ENCODE data around the gene KRTAP9-3. TPM values are rescaled to one million over a fixed set of nuclear protein-coding genes. Genes with fewer than 3 reads are reported as not detected.
"Not testable (repeated sequence)": the region's sequence is repeated elsewhere in the genome, so short reads cannot be mapped to it uniquely, and the experiment has no call there.

KRTAP9-3 gene
- total and polyA plus RNA-seq, 2 of the 8 experiments (the other 6 are each of a cell fraction or from before 2014, with no cell fraction given): not detected

DNA sequence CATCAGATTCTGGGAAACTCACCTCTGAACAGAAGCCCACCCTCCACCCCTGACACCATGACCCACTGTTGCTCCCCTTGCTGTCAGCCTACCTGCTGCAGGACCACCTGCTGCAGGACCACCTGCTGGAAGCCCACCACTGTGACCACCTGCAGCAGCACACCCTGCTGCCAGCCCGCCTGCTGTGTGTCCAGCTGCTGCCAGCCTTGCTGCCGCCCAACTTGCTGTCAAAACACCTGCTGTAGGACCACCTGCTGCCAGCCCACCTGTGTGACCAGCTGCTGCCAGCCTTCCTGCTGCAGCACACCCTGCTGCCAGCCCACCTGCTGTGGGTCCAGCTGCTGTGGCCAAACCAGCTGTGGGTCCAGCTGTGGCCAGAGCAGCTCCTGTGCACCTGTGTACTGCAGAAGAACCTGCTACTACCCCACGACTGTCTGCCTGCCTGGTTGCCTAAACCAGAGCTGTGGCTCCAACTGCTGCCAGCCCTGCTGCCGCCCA is 5.6 kb upstream of the KRTAP9-3 start, which contains the start of gene KRTAP9-2:
Gene KRTAP9-2 (plus strand): TSS at position 51 of the 498 bp plus-strand sequence. CDS start 7 bp downstream, at position 58.
- not testable (repeated sequence) for H3K4me2 ChIP-seq (ENCODE audit: insufficient read depth in 1 of 2, low read depth in 2 of 2, low read length in 2 of 2)

More for the DNA sequence above, 5.6 kb upstream of the KRTAP9-3 start, which contains the start of gene KRTAP9-2:
- FAIRE-seq; H4K8ac ChIP-seq (ENCODE audit: extremely low read depth, insufficient read depth, low read length); H2BK20ac ChIP-seq (ENCODE audit: low read length); H2BK5ac ChIP-seq (ENCODE audit: low read depth, low read length); H3K14ac ChIP-seq (ENCODE audit: insufficient read length); H3K27ac ChIP-seq (ENCODE audit: low read depth, low read length); H2BK12ac ChIP-seq (ENCODE audit: low read depth, low read length); H4K91ac ChIP-seq (replicated peaks; ENCODE audit: insufficient read length, low read length); CTCF ChIA-PET (ENCODE audit: partially characterized antibody); H3K4me1 ChIP-seq (replicated peaks in 1 of 4; ENCODE audit: control insufficient read depth in 3 of 4, insufficient read depth in 4 of 4, low read length in 3 of 4); H2AK5ac ChIP-seq (ENCODE audit: low read depth, low read length); H3K18ac ChIP-seq (ENCODE audit: extremely low read depth, low read length); H3K79me1 ChIP-seq (ENCODE audit: low read depth, low read length); H4K20me1 ChIP-seq (replicated peaks in 1 of 2; ENCODE audit: control insufficient read depth in 1 of 2, insufficient read depth in 2 of 2, low read length in 2 of 2); H3K56ac ChIP-seq (replicated peaks; ENCODE audit: insufficient read length, low read depth, low read length); H4K5ac ChIP-seq (ENCODE audit: insufficient read length, low read depth, low read length); H3K79me2 ChIP-seq (ENCODE audit: control insufficient read depth in 1 of 2, insufficient read depth in 2 of 2, low read length in 2 of 2); H3K27me3 ChIP-seq (replicated peaks in 1 of 4; ENCODE audit: control insufficient read depth in 3 of 4, extremely low read depth in 1 of 4, insufficient read depth in 3 of 4, low read length in 3 of 4); H2BK15ac ChIP-seq (ENCODE audit: low read length); H3K4me3 ChIP-seq (ENCODE audit: extremely low read depth in 1 of 4, insufficient read depth in 2 of 4, low read depth in 3 of 4, low read length in 4 of 4); H3K9ac ChIP-seq (replicated peaks in 1 of 4; ENCODE audit: extremely low read depth in 1 of 4, low read depth in 3 of 4, low read length in 3 of 4); POLR2A ChIA-PET (ENCODE audit: partially characterized antibody); H3K36me3 ChIP-seq (ENCODE audit: control insufficient read depth in 2 of 4, insufficient read depth in 4 of 4, low read length in 3 of 4); DNase-seq (ENCODE audit: low read depth in 1 of 2, low spot score in 2 of 2); H3K9me3 ChIP-seq (ENCODE audit: insufficient read depth in 2 of 2, low read depth in 1 of 2, low read length in 1 of 2); H3K23ac ChIP-seq (ENCODE audit: insufficient read length); H3K4ac ChIP-seq (replicated peaks; ENCODE audit: insufficient read length, low read depth, low read length); H2BK120ac ChIP-seq (replicated peaks; ENCODE audit: low read depth, low read length); H3K23me2 ChIP-seq (ENCODE audit: low read depth, low read length): not testable (repeated sequence)
- H2AFZ ChIP-seq (ENCODE audit: low read length): peak within 1 kb of the TSS; percentile 33; the same call in 1 of the 2 replicates
- WGBS, 2 experiments (ENCODE audit: extremely low coverage in 1 of 2, insufficient coverage in 1 of 2, insufficient read length in 1 of 2, insufficient replicate concordance in 2 of 2, low coverage in 1 of 2, low lambda C conversion rate in 2 of 2, missing lambda C conversion rate in 1 of 2): 78% methylated on average over 3 of the region's 4 CpGs; no CpG with 5 or more reads in 1 of the 2 experiments
